HG02970 (cell line): ENCODE results near the gene YPEL4.
"Not testable (repeated sequence)": the region's sequence is repeated elsewhere in the genome, so short reads cannot be mapped to it uniquely, and the experiment has no call there.

Source experiments
- ATAC-seq: cut with Tn5 transposase; IDR thresholded peaks from one replicate; pipeline ENCODE4 v1.9.1; 2021; ENCODE audit warnings: mild to moderate bottlenecking, moderate library complexity, moderate number of reproducible peaks; ENCODE audit not compliant: unreplicated experiment, low FRiP score

Gene YPEL4

GRCh38 chr11:57649826-57650738, at the start of gene YPEL4:
TSS of gene YPEL4 (minus strand) at chr11:57649912. CDS start at chr11:57647107, 2,805 bp downstream.
- ATAC-seq, result no peak

- ATAC-seq, result no peak
These were observed 49.2 kb upstream of the YPEL4 start for GRCh38 chr11:57698843-57699365.

- not testable (repeated sequence) for ATAC-seq
These were observed 40.8 kb upstream of the YPEL4 start for GRCh38 chr11:57690474-57690873.

GRCh38 chr11:57681168-57681567, 31.5 kb upstream of the YPEL4 start:
- no peak for ATAC-seq

GRCh38 chr11:57680552-57680874, 30.8 kb upstream of the YPEL4 start:
- no peak for ATAC-seq

- no peak for ATAC-seq
These were observed 29.7 kb upstream of the YPEL4 start for GRCh38 chr11:57679396-57679795.

GRCh38 chr11:57675176-57675941, 25.6 kb upstream of the YPEL4 start:
- no peak for ATAC-seq

- ATAC-seq, result no peak
These were observed 24.5 kb upstream of the YPEL4 start for GRCh38 chr11:57674251-57674650.

GRCh38 chr11:57668434-57668782, 18.7 kb upstream of the YPEL4 start:
- no peak for ATAC-seq

GRCh38 chr11:57667736-57668433, 18.2 kb upstream of the YPEL4 start, which contains the start of gene ZDHHC5:
TSS of gene ZDHHC5 (plus strand) at chr11:57668114. CDS start at chr11:57673091, 4,977 bp downstream.
- peak; percentile 88 for ATAC-seq

GRCh38 chr11:57667117-57667735, 17.5 kb upstream of the YPEL4 start:
- ATAC-seq, result peak; percentile 72

- no peak for ATAC-seq
These were observed 14.3 kb upstream of the YPEL4 start for GRCh38 chr11:57663975-57664374.

- ATAC-seq, result no peak
These were observed 13.2 kb upstream of the YPEL4 start for GRCh38 chr11:57662893-57663292.

- ATAC-seq, result no peak
These were observed 10.0 kb upstream of the YPEL4 start for GRCh38 chr11:57659669-57660068.

- no peak for ATAC-seq
These were observed 8.3 kb upstream of the YPEL4 start for GRCh38 chr11:57658023-57658361.

- peak; percentile 99 for ATAC-seq
These were observed 7.7 kb upstream of the YPEL4 start, which contains the start of gene CLP1 for GRCh38 chr11:57657194-57658022. TSS of gene CLP1 (plus strand) at chr11:57657762. CDS start at chr11:57659477, 1,715 bp downstream.

GRCh38 chr11:57656885-57657193, 7.1 kb upstream of the YPEL4 start:
- ATAC-seq, result no peak

- ATAC-seq, result no peak
These were observed 3.5 kb upstream of the YPEL4 start for GRCh38 chr11:57653163-57653562.

- no peak for ATAC-seq
These were observed 3.0 kb upstream of the YPEL4 start for GRCh38 chr11:57652662-57653061.

- not testable (repeated sequence) for ATAC-seq
These were observed 2.5 kb upstream of the YPEL4 start for GRCh38 chr11:57652230-57652629.
